Prostate gland (tissue), 2 donors: Measurements from ENCODE around the gene CHD8. TPM values are rescaled to one million over a fixed set of nuclear protein-coding genes. Genes with fewer than 3 reads are reported as not detected.

Source experiments
- DNase-seq: peaks from one replicate; pipeline ENCODE4 v3.0.0-alpha.2; 2019; ENCODE audit warnings: low spot score
- H3K27ac ChIP-seq, 2 donors: fragments of 200-600 bp; sonication (generic); 2 replicates each; pipeline ENCODE4 v1.5.1; 2017 to 2019
- H3K27me3 ChIP-seq: fragments of 200-600 bp; sonication (generic); replicated peaks from 2 replicates; pipeline ENCODE4 v1.5.1; 2019; ENCODE audit not compliant: insufficient read depth
- H3K36me3 ChIP-seq, 2 donors: fragments of 200-600 bp; sonication (generic); 1 replicate in 1 of 2; 2 replicates in 1 of 2; pipeline versions ENCODE4 v1.5.1 to v1.8.1; 2017 to 2019
- H3K4me1 ChIP-seq: fragments of 200-600 bp; sonication (generic); replicated peaks from 2 replicates; pipeline ENCODE4 v1.5.1; 2019
- H3K4me3 ChIP-seq, 2 donors: fragments of 200-600 bp; sonication (generic); 2 replicates each; pipeline ENCODE4 v1.5.1; 2017 to 2019
- H3K9me3 ChIP-seq: fragments of 200-600 bp; sonication (generic); 2 replicates; pipeline ENCODE4 v1.5.1; 2017
- CTCF ChIP-seq, 4 experiments: fragments of 200-600 bp in 2 of 4; fragments of 450-650 bp in 2 of 4; sonication (generic) in 2 of 4; IDR thresholded peaks; 1 replicate in 3 of 4; 2 replicates in 1 of 4; pipeline ENCODE4 v1.5.1; 2016 to 2019; ENCODE audit warnings: antibody characterized with exemption in 4 of 4, mild to moderate bottlenecking in 2 of 4, moderate library complexity in 2 of 4
- POLR2A ChIP-seq: fragments of 450-650 bp; IDR thresholded peaks from one replicate; pipeline ENCODE4 v1.6.1; 2016; ENCODE audit warnings: antibody characterized with exemption, mild to moderate bottlenecking
- POLR2AphosphoS5 ChIP-seq: sonication (generic); formaldehyde crosslinking; IDR thresholded peaks from one replicate; pipeline ENCODE4 v1.6.1; 2017; ENCODE audit warnings: antibody characterized with exemption
- WGBS: methylation state at CpG from one replicate; pipeline ENCODE4 v1.1.5; 2018; 5-methylcytosine and 5-hydroxymethylcytosine counted together
- intact Hi-C: fragments of 100-400 bp; cut with DNase I; formaldehyde crosslinking; loops from one replicate; pipeline ENCODE4 v1.14.2; 2022
- small RNA-seq, 2 donors: library from RNA; depleted of rRNA; stranded (forward); fragments of <200 nt; gene quantifications; one replicate each; pipeline ENCODE3, GENCODE V24; 2016
- total RNA-seq, 2 donors: library from RNA; depleted of rRNA; stranded (reverse); fragments of >200 nt; gene quantifications; one replicate each; pipeline ENCODE4 v1.1.0, GENCODE V29; 2016

CHD8 gene
- total RNA-seq, 2 donors from 2014 or later, result 63.6 to 67.0 TPM

GRCh38 chr14:21343035-21343794 is 112.7 kb downstream of the CHD8 start:
- WGBS, result 88% methylated on average over 13 of the region's 13 CpGs
- TF ChIP-seq POLR2AphosphoS5 (no peak), POLR2A (no peak), CTCF (IDR thresholded peaks at IDR 0.05) (no peak)
- Histone ChIP-seq H3K4me3 (no peak overlapping the region), H3K4me1 (no peaks in the 10 kb centered on the region), H3K27me3 (no peaks in the 10 kb centered on the region), H3K9me3 (no peaks in the 10 kb centered on the region), H3K27ac (no peak overlapping the region), H3K36me3 (no peaks in the 10 kb centered on the region)
- intact Hi-C loops, result no loop called here
- no peak for DNase-seq

Small RNA genes lying within 50 kb of the gene (small RNA-seq; reads per million reads assigned to genes)
- gene RN7SL650P, result 0 reads per million in 2 donors
- 8,406 to 9,163 reads per million in 2 donors for gene SNORD8
- 20.3 to 26.8 reads per million in 2 donors for gene SNORD9

Other genes with a start within 250 kb of the CHD8 start
- gene HNRNPC, start 186.7 kb downstream of the CHD8 start, total RNA-seq, result 100 to 1,000 TPM; 411 to 423 TPM
- 1 to 10 TPM in 1 of 2 donors, under 1 TPM in 1; 0.09 to 6.8 TPM for gene RPGRIP1, start 176.0 kb downstream of the CHD8 start, total RNA-seq
- 10 to 100 TPM; 50.3 to 83.2 TPM for gene SUPT16H, start 72.1 kb downstream of the CHD8 start, total RNA-seq
- gene RAB2B, start 20.8 kb upstream of the CHD8 start, total RNA-seq, result 10 to 100 TPM; 25.1 to 35.9 TPM
- 10 to 100 TPM; 53.2 to 58.2 TPM for gene TOX4, start 21.1 kb upstream of the CHD8 start, total RNA-seq
- 10 to 100 TPM; 48.3 to 71.5 TPM for gene METTL3, start 55.2 kb upstream of the CHD8 start, total RNA-seq
- 10 to 100 TPM in 1 of 2 donors, 1 to 10 TPM in 1; 8.1 to 10.2 TPM for gene SALL2, start 70.2 kb upstream of the CHD8 start, total RNA-seq
- gene OR10G3, start 124.0 kb upstream of the CHD8 start, total RNA-seq, result not detected
- gene OR10G2, start 178.8 kb upstream of the CHD8 start, total RNA-seq, result not detected
- gene OR4E2, start 197.7 kb upstream of the CHD8 start, total RNA-seq, result not detected
- gene OR4E1, start 217.7 kb upstream of the CHD8 start, total RNA-seq, result not detected